Stomach smooth muscle (tissue), 2 donors: ENCODE measurements around the gene TXNDC12.

ENCODE experiments used
- H3K27ac ChIP-seq: one replicate; pipeline ENCODE4 v1.7.0; 2013; ENCODE audit warnings: mild to moderate bottlenecking, low read length, inconsistent platforms
- H3K27me3 ChIP-seq, 2 donors: one replicate each; pipeline ENCODE4 v1.7.0; 2013; ENCODE audit warnings: low read length in 2 of 2; ENCODE audit not compliant: insufficient read depth in 2 of 2, control insufficient read depth in 1 of 2
- H3K36me3 ChIP-seq, 2 donors: one replicate each; pipeline ENCODE4 v1.7.0; 2013; ENCODE audit warnings: low read length in 2 of 2; ENCODE audit not compliant: control insufficient read depth in 2 of 2, insufficient read depth in 2 of 2
- H3K4me1 ChIP-seq: one replicate; pipeline ENCODE4 v1.7.0; 2013; ENCODE audit warnings: low read length; ENCODE audit not compliant: control insufficient read depth, insufficient read depth
- H3K4me3 ChIP-seq, 2 donors: one replicate each; pipeline ENCODE4 v1.7.0; 2013; ENCODE audit warnings: low read length in 2 of 2
- H3K9ac ChIP-seq, 2 donors: one replicate each; pipeline ENCODE4 v1.7.0; 2013; ENCODE audit warnings: low read length in 2 of 2, mild to moderate bottlenecking in 1 of 2
- H3K9me3 ChIP-seq, 2 donors: one replicate each; pipeline ENCODE4 v1.7.0; 2013; ENCODE audit warnings: low read length in 2 of 2; ENCODE audit not compliant: control insufficient read depth in 2 of 2
- donor health status: healthy.
- donor health status: Pancreatic carcinoma.

TXNDC12 gene

DNA sequence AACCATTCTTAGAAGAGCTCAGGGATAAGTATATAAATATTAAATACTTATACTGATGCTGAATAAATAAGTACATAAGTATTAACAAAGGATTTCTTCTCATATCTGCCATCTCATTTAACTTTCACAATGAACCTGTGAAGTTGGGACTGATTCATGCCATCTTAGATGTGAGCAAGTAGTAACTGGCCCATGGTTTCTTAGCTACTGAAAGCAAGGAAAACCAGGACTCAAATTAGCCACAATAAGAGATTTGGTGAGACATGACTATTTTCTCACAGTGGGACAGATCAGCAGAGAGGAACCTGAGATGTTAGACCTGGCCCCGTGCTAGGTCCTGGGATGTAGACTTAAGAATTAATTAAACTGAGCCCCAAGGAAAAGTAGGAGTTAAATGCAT is 56.3 kb downstream of the TXNDC12 start:
- H3K27ac ChIP-seq: no peak overlapping the region
- no peaks in the 10 kb centered on the region for H3K9me3 ChIP-seq
- H3K36me3 ChIP-seq: no peaks in the 10 kb centered on the region
- no peak overlapping the region for H3K4me3 ChIP-seq
- H3K4me1 ChIP-seq: no peaks in the 10 kb centered on the region
- H3K9ac ChIP-seq: no peak overlapping the region
- H3K27me3 ChIP-seq: peaks cover 4 to 7% of the 10 kb centered on the region in 2 donors

- Histone ChIP-seq H3K4me1 (no peaks in the 10 kb centered on the region), H3K9me3 (no peaks in the 10 kb centered on the region), H3K27ac (no peak overlapping the region), H3K36me3 (no peaks in the 10 kb centered on the region), H3K9ac (no peak overlapping the region), H3K27me3 (peaks cover 4 to 9% of the 10 kb centered on the region in 2 donors), H3K4me3 (no peak overlapping the region)
These were observed 57.0 kb downstream of the TXNDC12 start for GRCh38 chr1:51997974-51998382.

GRCh38 chr1:51990478-51990965 is 64.5 kb downstream of the TXNDC12 start, which contains the start of gene RAB3B:
TSS of gene RAB3B (minus strand) at chr1:51990700. CDS start at chr1:51977117, 13,583 bp downstream.
- H3K27ac ChIP-seq: no peak within 1 kb of the TSS
- no peaks in the 10 kb centered on the region for H3K36me3 ChIP-seq
- no peaks in the 10 kb centered on the region for H3K9me3 ChIP-seq
- H3K27me3 ChIP-seq: peaks cover 31 to 33% of the 10 kb centered on the region in 2 donors
- H3K4me1 ChIP-seq: peaks cover 4% of the 10 kb centered on the region
- H3K4me3 ChIP-seq: peak within 1 kb of the TSS in 1 of 2 donors; percentile 52
- no peak within 1 kb of the TSS for H3K9ac ChIP-seq

DNA sequence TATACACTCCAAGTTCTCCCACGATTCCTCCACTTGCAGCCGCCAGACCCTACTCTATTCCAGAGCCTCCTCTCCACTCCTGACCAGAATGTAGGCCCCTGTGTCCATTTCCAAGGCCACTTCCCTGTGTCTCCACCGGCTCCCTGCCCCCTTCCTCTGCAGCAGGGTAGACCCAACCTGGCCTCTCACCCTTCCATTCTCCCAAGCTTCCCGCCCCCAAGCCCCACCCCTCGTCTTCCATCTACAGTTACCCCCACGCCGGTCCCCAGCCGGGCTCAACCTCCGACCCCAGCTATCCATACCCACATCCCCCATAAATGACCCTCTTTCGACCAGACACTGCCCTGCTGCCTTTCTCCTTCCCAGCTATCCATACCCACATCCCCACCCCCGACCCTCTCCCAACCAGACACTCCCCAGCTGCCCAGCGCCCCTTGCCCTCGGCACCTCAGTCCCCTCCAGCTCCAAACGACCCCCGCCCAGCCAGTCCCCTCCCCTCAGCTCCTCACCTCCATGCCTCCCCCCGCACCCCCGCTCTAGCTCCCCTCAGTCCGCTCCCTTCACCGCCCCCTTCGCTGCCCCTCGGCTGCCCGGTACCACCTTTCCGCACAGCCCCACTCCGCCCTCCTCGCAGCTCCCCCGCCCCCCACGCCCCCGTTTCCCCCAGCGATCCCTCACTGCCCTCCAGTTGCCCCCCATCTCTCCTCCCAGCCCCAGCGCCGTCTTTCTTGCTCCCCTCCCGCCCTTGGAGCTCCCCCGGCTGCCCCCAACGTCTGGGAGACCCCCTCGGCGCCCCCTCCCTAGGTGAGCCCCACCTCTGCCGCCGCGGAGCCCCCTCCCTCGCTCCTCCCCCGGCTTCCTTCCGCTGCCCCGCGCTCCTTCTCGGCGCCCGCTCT is 65.2 kb downstream of the TXNDC12 start:
- Histone ChIP-seq H3K9me3 (no peaks in the 10 kb centered on the region), H3K9ac (no peak overlapping the region), H3K27me3 (peaks cover 31 to 33% of the 10 kb centered on the region in 2 donors), H3K36me3 (no peaks in the 10 kb centered on the region), H3K27ac (no peak overlapping the region), H3K4me1 (peaks cover 4% of the 10 kb centered on the region), H3K4me3 (peak overlapping the region in 1 of 2 donors; percentile 52)

DNA sequence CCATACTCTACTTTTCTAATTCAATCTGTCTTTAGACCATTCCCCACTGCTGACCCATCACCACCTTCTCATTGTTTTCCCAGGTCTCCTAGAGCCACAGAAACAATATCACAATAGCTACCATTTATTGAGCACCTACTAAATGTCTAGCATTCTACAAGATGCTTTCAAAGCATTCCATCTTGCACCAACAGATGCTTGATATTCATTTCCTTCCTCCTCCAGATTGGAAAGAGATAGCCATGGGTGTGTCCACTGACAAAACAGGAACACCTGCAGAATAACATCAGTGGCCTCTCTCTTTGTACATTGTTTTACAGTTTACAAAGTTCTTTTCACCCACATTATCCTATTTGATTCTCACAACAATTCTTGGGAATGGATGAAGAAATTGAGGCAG is 66.7 kb downstream of the TXNDC12 start:
- H3K27ac ChIP-seq: no peak overlapping the region
- peaks cover 29 to 31% of the 10 kb centered on the region in 2 donors for H3K27me3 ChIP-seq
- H3K4me3 ChIP-seq: no peak overlapping the region
- H3K9ac ChIP-seq: no peak overlapping the region
- H3K4me1 ChIP-seq: peaks cover 4% of the 10 kb centered on the region
- no peaks in the 10 kb centered on the region for H3K9me3 ChIP-seq
- H3K36me3 ChIP-seq: no peaks in the 10 kb centered on the region

DNA sequence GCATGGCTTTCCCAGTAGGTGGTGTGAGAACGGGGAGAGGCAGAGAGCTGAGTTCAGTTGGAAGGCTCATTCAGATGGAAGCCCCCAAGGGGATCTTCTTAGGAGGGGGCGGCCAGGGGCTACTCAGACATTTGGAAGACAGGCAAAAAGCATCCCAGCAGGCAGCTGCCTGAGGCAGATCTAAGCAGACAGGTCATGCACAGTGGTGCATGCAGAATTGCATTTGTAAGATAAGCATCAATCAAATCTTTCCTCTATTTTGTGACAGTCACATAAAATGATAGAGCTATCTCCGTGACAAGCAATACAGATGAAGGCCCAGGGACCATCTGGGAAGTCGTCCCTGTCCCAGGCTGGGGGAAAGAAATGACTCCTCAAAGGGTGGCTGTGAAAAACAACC is 68.3 kb downstream of the TXNDC12 start:
- Histone ChIP-seq H3K36me3 (no peaks in the 10 kb centered on the region), H3K9ac (no peak overlapping the region), H3K9me3 (no peaks in the 10 kb centered on the region)

DNA sequence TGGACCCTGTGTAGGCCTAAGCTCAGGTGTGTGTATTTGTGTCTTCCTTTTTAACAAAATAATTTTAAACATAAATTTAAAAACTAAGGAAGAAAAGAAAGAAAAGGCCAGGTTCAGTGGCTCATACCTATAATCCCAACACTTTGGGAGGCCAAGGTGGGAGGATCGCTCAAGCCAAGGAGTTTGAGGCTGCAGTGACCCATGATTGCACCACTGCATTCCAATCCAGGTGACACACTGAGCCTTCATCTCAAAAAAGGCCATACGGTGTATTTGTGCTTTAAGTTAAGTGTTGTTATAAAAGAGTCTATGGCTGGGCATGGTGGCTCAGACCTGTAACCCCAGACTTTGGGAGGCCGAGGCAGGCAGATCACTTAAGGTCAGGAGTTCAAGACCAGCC is 72.8 kb downstream of the TXNDC12 start:
- H3K4me1 ChIP-seq: no peaks in the 10 kb centered on the region
- H3K36me3 ChIP-seq: no peaks in the 10 kb centered on the region
- H3K27me3 ChIP-seq: peaks cover 0 to 2% of the 10 kb centered on the region in 2 donors
- H3K4me3 ChIP-seq: no peak overlapping the region
- no peak overlapping the region for H3K9ac ChIP-seq
- H3K27ac ChIP-seq: no peak overlapping the region
- H3K9me3 ChIP-seq: no peaks in the 10 kb centered on the region

More for the DNA sequence above, 68.3 kb downstream of the TXNDC12 start:
- Histone ChIP-seq H3K27me3 (peaks cover 14 to 18% of the 10 kb centered on the region in 2 donors), H3K27ac (no peak overlapping the region), H3K4me1 (peaks cover 4% of the 10 kb centered on the region), H3K4me3 (no peak overlapping the region)

DNA sequence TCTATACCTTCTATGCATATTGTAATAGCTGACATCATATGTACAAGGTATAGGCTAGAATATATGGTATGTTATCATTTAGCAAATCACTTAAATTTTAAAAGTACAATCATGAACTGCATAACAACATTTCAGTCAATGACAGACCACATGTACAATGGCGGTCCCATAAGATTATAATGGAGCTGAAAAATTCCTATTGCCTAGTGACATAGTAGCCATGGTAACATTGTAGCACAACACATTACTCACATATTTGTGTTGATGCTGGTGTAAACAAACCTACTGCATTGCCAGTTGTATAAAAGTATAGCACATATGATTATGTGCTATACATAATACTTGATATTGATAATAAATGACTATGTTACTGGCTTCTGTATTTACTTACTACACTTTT is 73.4 kb downstream of the TXNDC12 start:
- no peak overlapping the region for H3K9ac ChIP-seq
- H3K4me3 ChIP-seq: no peak overlapping the region
- H3K27ac ChIP-seq: no peak overlapping the region
- no peaks in the 10 kb centered on the region for H3K36me3 ChIP-seq
- no peaks in the 10 kb centered on the region for H3K4me1 ChIP-seq
- no peaks in the 10 kb centered on the region for H3K9me3 ChIP-seq
- peaks cover 0 to 2% of the 10 kb centered on the region in 2 donors for H3K27me3 ChIP-seq

DNA sequence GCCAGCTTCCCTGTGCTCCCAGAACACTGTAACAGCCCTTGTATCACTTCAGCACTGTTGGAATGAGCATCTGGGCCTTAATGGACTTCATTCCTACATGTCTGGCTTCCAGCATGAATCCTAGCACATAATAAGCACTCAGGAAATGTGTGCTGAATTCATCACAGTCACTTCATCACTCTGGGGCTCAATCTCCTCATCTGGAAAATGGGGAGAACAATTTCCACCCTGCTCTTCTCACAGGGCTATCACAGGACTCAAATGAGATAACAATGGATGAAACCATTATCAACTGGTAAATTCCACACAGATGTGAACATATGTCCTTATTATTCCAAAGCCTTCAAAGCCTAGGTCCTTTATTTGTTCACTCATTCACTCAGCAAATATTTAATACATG is 76.9 kb downstream of the TXNDC12 start:
- no peak overlapping the region for H3K9ac ChIP-seq
- H3K4me1 ChIP-seq: no peaks in the 10 kb centered on the region
- H3K27ac ChIP-seq: no peak overlapping the region
- no peak overlapping the region for H3K4me3 ChIP-seq
- peaks cover 0 to 2% of the 10 kb centered on the region in 2 donors for H3K27me3 ChIP-seq
- no peaks in the 10 kb centered on the region for H3K36me3 ChIP-seq
- H3K9me3 ChIP-seq: no peaks in the 10 kb centered on the region

GRCh38 chr1:51976846-51977602 is 78.0 kb downstream of the TXNDC12 start:
- no peak overlapping the region for H3K27ac ChIP-seq
- no peaks in the 10 kb centered on the region for H3K4me1 ChIP-seq
- H3K36me3 ChIP-seq: no peaks in the 10 kb centered on the region
- no peak overlapping the region for H3K9ac ChIP-seq
- H3K9me3 ChIP-seq: no peaks in the 10 kb centered on the region
- H3K4me3 ChIP-seq: no peak overlapping the region
- peaks cover 0 to 2% of the 10 kb centered on the region in 2 donors for H3K27me3 ChIP-seq
